Activated T-cell treated with anti-CD3 and anti-CD28 coated beads, Interleukin-2, amount 50 U/mL, for 48 hours (primary cell): ENCODE measurements around the gene MVP.
"Not testable (repeated sequence)": the region's sequence is repeated elsewhere in the genome, so short reads cannot be mapped to it uniquely, and the experiment has no call there.

Source experiments
- DNase-seq, 2 experiments: peaks; one replicate each; pipeline ENCODE4 v3.0.0-alpha.2; 2020

The MVP gene

GRCh38 chr16:29815793-29816693 is 4.2 kb upstream of the MVP start, which contains the start of gene PAGR1:
TSS of gene PAGR1 (plus strand) at chr16:29816152. CDS start at chr16:29816526, 374 bp downstream.
- DNase-seq = peak; percentile 98 to 99

- DNase-seq = peak; percentile 79 to 85
These were observed 3.4 kb upstream of the MVP start for GRCh38 chr16:29816694-29817441.

GRCh38 chr16:29818082-29818481 is 2.2 kb upstream of the MVP start:
- no peak for DNase-seq

- DNase-seq = no peak
These were observed 756 bp upstream of the MVP start for GRCh38 chr16:29819506-29819905.

- peak; percentile 67 to 76 for DNase-seq
These were observed 724 bp downstream of the MVP start for GRCh38 chr16:29820730-29821642.

- DNase-seq = no peak
These were observed 1.4 kb downstream of the MVP start for GRCh38 chr16:29821643-29822115.

- DNase-seq = no peak
These were observed 4.4 kb downstream of the MVP start for GRCh38 chr16:29824589-29825144.

- DNase-seq = peak; percentile 78
These were observed 5.1 kb downstream of the MVP start for GRCh38 chr16:29825145-29826044.

GRCh38 chr16:29826342-29826695 is 6.1 kb downstream of the MVP start:
- peak in 1 of 2 experiments; percentile 21 for DNase-seq

GRCh38 chr16:29830774-29831173 is 10.5 kb downstream of the MVP start:
- DNase-seq = no peak

- no peak for DNase-seq
These were observed 11.2 kb downstream of the MVP start for GRCh38 chr16:29831490-29831889.

- not testable (repeated sequence) for DNase-seq
These were observed 13.0 kb downstream of the MVP start for GRCh38 chr16:29833219-29833618.

GRCh38 chr16:29834079-29834478 is 13.8 kb downstream of the MVP start:
- peak in 1 of 2 experiments; percentile 38 for DNase-seq

GRCh38 chr16:29835926-29836325 is 15.7 kb downstream of the MVP start:
- DNase-seq = no peak

GRCh38 chr16:29836623-29837022 is 16.4 kb downstream of the MVP start:
- no peak for DNase-seq

GRCh38 chr16:29837841-29838240 is 17.6 kb downstream of the MVP start:
- no peak for DNase-seq

- DNase-seq = no peak
These were observed 19.6 kb downstream of the MVP start for GRCh38 chr16:29839822-29840221.

GRCh38 chr16:29840240-29840639 is 20.0 kb downstream of the MVP start:
- no peak for DNase-seq

GRCh38 chr16:29841631-29842030 is 21.4 kb downstream of the MVP start:
- no peak for DNase-seq

- DNase-seq = no peak
These were observed 22.6 kb downstream of the MVP start for GRCh38 chr16:29842732-29843346.

GRCh38 chr16:29843931-29844330 is 23.7 kb downstream of the MVP start:
- DNase-seq = no peak
